GM12891 (cell line): ENCODE measurements around the gene PKNOX2.
A peak's percentile ranks its signal among the peaks of the same experiment; 100 is the strongest.

Experiments
- DNase-seq: peaks from one replicate; pipeline ENCODE4 v3.0.0; 2011; ENCODE audit warnings: low spot score; ENCODE audit not compliant: insufficient read length
- FAIRE-seq: peaks from 2 replicates; lab custom pipeline; 2011; peaks lifted over from hg19 to GRCh38; lab: Jason Lieb, UNC
- PAX5 ChIP-seq: IDR thresholded peaks from 2 replicates; pipeline ENCODE4 v1.6.1; 2011; ENCODE audit warnings: low read length, moderate library complexity, mild to moderate bottlenecking; ENCODE audit not compliant: insufficient read depth, severe bottlenecking
- POLR2A ChIP-seq: IDR thresholded peaks from 2 replicates; pipeline ENCODE4 v1.6.1; 2011; ENCODE audit warnings: low read depth, low read length, control low read depth
- POLR2AphosphoS5 ChIP-seq: IDR thresholded peaks from 2 replicates; pipeline ENCODE4 v1.6.1; 2011; ENCODE audit warnings: low read depth, low read length, control low read depth
- POU2F2 ChIP-seq: IDR thresholded peaks from 2 replicates; pipeline ENCODE4 v1.6.1; 2011; ENCODE audit warnings: low read depth, mild to moderate bottlenecking, control low read depth, low read length, moderate library complexity
- SPI1 ChIP-seq: IDR thresholded peaks from 2 replicates; pipeline ENCODE4 v1.6.1; 2011; ENCODE audit warnings: low read depth, low read length, control low read depth
- TAF1 ChIP-seq: IDR thresholded peaks from 2 replicates; pipeline ENCODE4 v1.6.1; 2011; ENCODE audit warnings: low read depth, low read length, control low read depth

PKNOX2 gene

GRCh38 chr11:125397421-125397820 lies 232.9 kb downstream of the PKNOX2 start:
- TF ChIP-seq POLR2AphosphoS5 = no peak
- no peak for TF ChIP-seq TAF1
- TF ChIP-seq POLR2A = no peak
- TF ChIP-seq PAX5 = no peak
- no peak for TF ChIP-seq POU2F2
- TF ChIP-seq SPI1 = no peak
- DNase-seq (no peak), FAIRE-seq (no peak)

- FAIRE-seq = no peak
- DNase-seq = no peak
- TF ChIP-seq SPI1 (no peak), POLR2AphosphoS5 (no peak), PAX5 (no peak), TAF1 (no peak), POLR2A (no peak), POU2F2 (no peak)
Measured at GRCh38 chr11:125398475-125398874, 233.9 kb downstream of the PKNOX2 start.

DNA sequence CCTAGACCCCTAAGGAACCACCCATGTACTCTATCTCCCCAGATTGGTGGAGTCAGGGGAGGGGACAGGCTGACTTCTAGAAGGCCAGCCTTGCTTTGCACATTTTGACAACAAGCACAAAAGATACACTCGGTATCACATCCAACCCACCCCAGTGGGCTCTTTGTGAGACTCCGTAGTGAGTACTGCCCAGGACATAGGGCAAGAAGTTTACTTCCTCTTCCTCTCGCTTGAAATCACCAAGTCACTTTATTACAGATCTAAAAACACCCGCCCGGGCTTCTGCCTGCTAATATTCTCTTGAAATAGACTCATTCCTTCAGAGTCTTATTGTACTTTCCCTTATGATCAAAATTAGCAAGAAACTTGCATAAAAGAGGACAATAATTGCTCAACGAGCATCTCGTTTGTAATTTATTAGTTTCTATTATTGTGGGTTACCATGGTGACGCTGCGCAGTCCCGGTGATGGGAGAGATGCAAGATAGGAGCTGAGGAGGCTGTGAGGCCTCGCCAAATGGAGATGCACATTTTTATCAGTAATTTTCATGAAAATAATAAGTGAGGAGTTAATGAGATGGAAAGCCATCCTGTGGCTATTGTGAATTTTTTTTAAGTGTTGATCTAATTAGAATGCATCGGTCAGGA lies 234.6 kb downstream of the PKNOX2 start:
- FAIRE-seq = no peak
- DNase-seq = no peak
- TF ChIP-seq PAX5 (no peak), TAF1 (no peak), POLR2A (no peak), POLR2AphosphoS5 (no peak), POU2F2 (no peak), SPI1 (no peak)

- FAIRE-seq = no peak
- no peak for DNase-seq
- no peak for TF ChIP-seq POLR2AphosphoS5
- no peak for TF ChIP-seq PAX5
- no peak for TF ChIP-seq TAF1
- TF ChIP-seq SPI1 = no peak
- TF ChIP-seq POU2F2 = no peak
- no peak for TF ChIP-seq POLR2A
Measured at GRCh38 chr11:125399945-125400344, 235.4 kb downstream of the PKNOX2 start.

- DNase-seq (no peak), FAIRE-seq (no peak)
- TF ChIP-seq POLR2AphosphoS5 (no peak), SPI1 (no peak)
Measured at GRCh38 chr11:125401235-125401634, 236.7 kb downstream of the PKNOX2 start.

DNA sequence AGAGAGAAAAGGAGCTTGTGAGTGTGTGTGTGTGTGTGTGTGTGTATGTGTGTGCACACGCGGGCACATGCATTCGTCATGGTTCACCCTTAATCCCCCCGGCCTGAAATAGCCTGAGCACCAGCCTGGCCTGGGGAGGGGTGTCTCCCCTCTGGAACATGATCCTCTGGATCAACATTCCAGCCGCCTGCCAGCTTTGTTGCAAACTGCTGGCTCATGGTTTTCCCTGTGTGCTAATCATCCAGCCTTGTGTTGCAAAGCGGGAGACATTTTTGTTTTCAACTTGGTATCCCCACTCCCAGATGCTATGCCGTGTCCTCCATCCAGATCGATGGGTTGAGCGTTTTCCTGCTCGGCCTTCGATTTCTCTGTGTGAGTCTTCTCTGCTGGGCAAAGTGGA lies 237.2 kb downstream of the PKNOX2 start:
- DNase-seq (no peak), FAIRE-seq (no peak)
- TF ChIP-seq SPI1 (no peak), TAF1 (no peak), POU2F2 (no peak), POLR2A (no peak)

GRCh38 chr11:125402435-125402834 lies 237.9 kb downstream of the PKNOX2 start:
- TF ChIP-seq POLR2AphosphoS5 (no peak), PAX5 (no peak), SPI1 (no peak), POLR2A (no peak), POU2F2 (no peak), TAF1 (no peak)
- DNase-seq (no peak), FAIRE-seq (no peak)

GRCh38 chr11:125404157-125404810 lies 239.7 kb downstream of the PKNOX2 start:
- no peak for TF ChIP-seq PAX5
- TF ChIP-seq TAF1 = no peak
- no peak for TF ChIP-seq POU2F2
- no peak for TF ChIP-seq POLR2A
- TF ChIP-seq SPI1 = no peak
- TF ChIP-seq POLR2AphosphoS5 = no peak
- no peak for FAIRE-seq

GRCh38 chr11:125404811-125405790 lies 240.6 kb downstream of the PKNOX2 start:
- no peak for TF ChIP-seq PAX5
- TF ChIP-seq POU2F2 = no peak
- no peak for TF ChIP-seq POLR2AphosphoS5
- TF ChIP-seq POLR2A = no peak
- no peak for TF ChIP-seq TAF1
- TF ChIP-seq SPI1 = no peak
- peak; percentile 79 for DNase-seq
- peak; percentile 87 for FAIRE-seq

More at GRCh38 chr11:125404157-125404810, 239.7 kb downstream of the PKNOX2 start:
- no peak for DNase-seq
